HFF-Myc (cell line): ENCODE data around the gene KCNQ1OT1.

Experiments used
- DNase-seq: peaks from one replicate; pipeline ENCODE4 v3.0.0-alpha.2; 2011; ENCODE audit warnings: low read depth; ENCODE audit errors: extremely low read depth
- H3K4me3 ChIP-seq: replicated peaks from 2 replicates; pipeline ENCODE4 v1.5.1; 2011; ENCODE audit warnings: low read depth, mild to moderate bottlenecking, control low read depth, low read length
- CTCF ChIP-seq: IDR thresholded peaks from 2 replicates; pipeline ENCODE4 v1.5.1; 2012; ENCODE audit warnings: mild to moderate bottlenecking, low read depth, low read length, control low read depth; ENCODE audit errors: missing control alignments

Gene KCNQ1OT1

GRCh38 chr11:2593393-2593950 is 106.3 kb downstream of the KCNQ1OT1 start:
- no peak for DNase-seq
- no peak overlapping the region for H3K4me3 ChIP-seq
- no peak for TF ChIP-seq CTCF

- TF ChIP-seq CTCF: no peak
- DNase-seq: no peak
- no peak overlapping the region for H3K4me3 ChIP-seq
Measured at GRCh38 chr11:2592559-2593392, 107.0 kb downstream of the KCNQ1OT1 start.

GRCh38 chr11:2591805-2592204 is 108.0 kb downstream of the KCNQ1OT1 start:
- TF ChIP-seq CTCF: no peak
- no peak overlapping the region for H3K4me3 ChIP-seq
- DNase-seq: no peak

- DNase-seq: no peak
- H3K4me3 ChIP-seq: no peak overlapping the region
- TF ChIP-seq CTCF: no peak
Measured at GRCh38 chr11:2590965-2591754, 108.6 kb downstream of the KCNQ1OT1 start.

GRCh38 chr11:2590131-2590964 is 109.4 kb downstream of the KCNQ1OT1 start:
- no peak for TF ChIP-seq CTCF
- DNase-seq: no peak

GRCh38 chr11:2589538-2589934 is 110.3 kb downstream of the KCNQ1OT1 start:
- no peak for DNase-seq
- H3K4me3 ChIP-seq: no peak overlapping the region
- no peak for TF ChIP-seq CTCF

More at GRCh38 chr11:2590131-2590964, 109.4 kb downstream of the KCNQ1OT1 start:
- no peak overlapping the region for H3K4me3 ChIP-seq
